ENCODE data around the gene ISG15. TPM values are rescaled to one million over a fixed set of nuclear protein-coding genes. Genes with fewer than 3 reads are reported as not detected.
"Not testable (repeated sequence)": the region's sequence is repeated elsewhere in the genome, so short reads cannot be mapped to it uniquely, and the experiment has no call there.

The ISG15 gene
- total and polyA plus RNA-seq, 4 experiments from 2014 or later, result 31.6 to 309 (median 123) TPM

- intact Hi-C loops (cut with micrococcal nuclease), result no loop called here
- peaks cover 2 to 6% of the 10 kb centered on the region in 2 donors for H3K27me3 Mint-ChIP-seq
- CTCF ChIA-PET (ENCODE audit: partially characterized antibody), result interaction anchor here (2.3 kb wide), 1 partner anchor 40 kb away, joined by 5 read pairs; no protein-coding TSS in a partner anchor
- H3K4me3 ChIP-seq (ENCODE audit: low read length in 2 of 2), result no peak overlapping the region
- no peak overlapping the region for H3K27ac ChIP-seq (ENCODE audit: low read depth, low read length)
- H3K27ac Mint-ChIP-seq, result no peak overlapping the region
- H3K36me3 Mint-ChIP-seq, result no peaks in the 10 kb centered on the region
- POLR2A ChIA-PET (ENCODE audit: partially characterized antibody), result interaction anchor here (0.9 kb wide), 1 partner anchor 22 kb away, joined by 3 read pairs; no protein-coding TSS in a partner anchor
- H3K27me3 ChIP-seq (ENCODE audit: insufficient read depth, low read length), result no peaks in the 10 kb centered on the region
- no peaks in the 10 kb centered on the region for H3K9me3 ChIP-seq (ENCODE audit: control insufficient read depth in 1 of 2, low read length in 2 of 2)
- no peak for DNase-seq
- no peak overlapping the region for H3K4me3 Mint-ChIP-seq
- H3K36me3 ChIP-seq (ENCODE audit: insufficient read depth, low read length), result no peaks in the 10 kb centered on the region
- H3K4me1 ChIP-seq (ENCODE audit: insufficient read depth, low read length), result peaks cover 6% of the 10 kb centered on the region
- peaks cover 0 to 13% (median 1%) of the 10 kb centered on the region in 4 donors for H3K4me1 Mint-ChIP-seq
- peaks cover 0 to 3% (median 0%) of the 10 kb centered on the region in 8 donors for H3K9me3 Mint-ChIP-seq
These were observed 11.0 kb downstream of the ISG15 start for GRCh38 chr1:1024149-1024770.

- Histone ChIP-seq H3K4me1 (ENCODE audit: insufficient read depth, low read length) (peaks cover 6% of the 10 kb centered on the region), H3K27me3 (ENCODE audit: insufficient read depth, low read length) (no peaks in the 10 kb centered on the region), H3K4me3 (ENCODE audit: low read length in 2 of 2) (no peak overlapping the region), H3K9me3 (ENCODE audit: control insufficient read depth in 1 of 2, low read length in 2 of 2) (no peaks in the 10 kb centered on the region), H3K36me3 (ENCODE audit: insufficient read depth, low read length) (no peaks in the 10 kb centered on the region), H3K27ac (ENCODE audit: low read depth, low read length) (no peak overlapping the region)
- Mint-ChIP-seq H3K27me3 (peaks cover 2 to 6% of the 10 kb centered on the region in 2 donors), H3K27ac (no peak overlapping the region), H3K4me1 (peaks cover 0 to 13% (median 1%) of the 10 kb centered on the region in 4 donors), H3K36me3 (no peaks in the 10 kb centered on the region), H3K4me3 (no peak overlapping the region), H3K9me3 (peaks cover 0 to 3% (median 0%) of the 10 kb centered on the region in 8 donors)
- CTCF ChIA-PET (ENCODE audit: partially characterized antibody), result interaction anchor here (2.3 kb wide), 1 partner anchor 39 kb away, joined by 5 read pairs; no protein-coding TSS in a partner anchor
- POLR2A ChIA-PET (ENCODE audit: partially characterized antibody), result no interaction called here
- intact Hi-C loops (cut with micrococcal nuclease), result no loop called here
- no peak for DNase-seq
These were observed 11.7 kb downstream of the ISG15 start for GRCh38 chr1:1024771-1025699.

- H3K9me3 ChIP-seq (ENCODE audit: control insufficient read depth in 1 of 2, low read length in 2 of 2), result no peaks in the 10 kb centered on the region
- Mint-ChIP-seq H3K36me3 (no peaks in the 10 kb centered on the region), H3K4me3 (no peak overlapping the region), H3K9me3 (peaks cover 0 to 3% (median 0%) of the 10 kb centered on the region in 8 donors), H3K4me1 (peaks cover 0 to 13% (median 1%) of the 10 kb centered on the region in 4 donors), H3K27me3 (peaks cover 2 to 6% of the 10 kb centered on the region in 2 donors), H3K27ac (no peak overlapping the region)
- no peaks in the 10 kb centered on the region for H3K36me3 ChIP-seq (ENCODE audit: insufficient read depth, low read length)
- H3K4me3 ChIP-seq (ENCODE audit: low read length in 2 of 2), result no peak overlapping the region
- intact Hi-C loops (cut with micrococcal nuclease), result no loop called here
- ChIA-PET CTCF (ENCODE audit: partially characterized antibody) (no interaction called here), POLR2A (ENCODE audit: partially characterized antibody) (no interaction called here)
- H3K27ac ChIP-seq (ENCODE audit: low read depth, low read length), result no peak overlapping the region
- H3K4me1 ChIP-seq (ENCODE audit: insufficient read depth, low read length), result peaks cover 6% of the 10 kb centered on the region
- DNase-seq, result no peak
- no peaks in the 10 kb centered on the region for H3K27me3 ChIP-seq (ENCODE audit: insufficient read depth, low read length)
These were observed 12.4 kb downstream of the ISG15 start for GRCh38 chr1:1025730-1026129.

DNA sequence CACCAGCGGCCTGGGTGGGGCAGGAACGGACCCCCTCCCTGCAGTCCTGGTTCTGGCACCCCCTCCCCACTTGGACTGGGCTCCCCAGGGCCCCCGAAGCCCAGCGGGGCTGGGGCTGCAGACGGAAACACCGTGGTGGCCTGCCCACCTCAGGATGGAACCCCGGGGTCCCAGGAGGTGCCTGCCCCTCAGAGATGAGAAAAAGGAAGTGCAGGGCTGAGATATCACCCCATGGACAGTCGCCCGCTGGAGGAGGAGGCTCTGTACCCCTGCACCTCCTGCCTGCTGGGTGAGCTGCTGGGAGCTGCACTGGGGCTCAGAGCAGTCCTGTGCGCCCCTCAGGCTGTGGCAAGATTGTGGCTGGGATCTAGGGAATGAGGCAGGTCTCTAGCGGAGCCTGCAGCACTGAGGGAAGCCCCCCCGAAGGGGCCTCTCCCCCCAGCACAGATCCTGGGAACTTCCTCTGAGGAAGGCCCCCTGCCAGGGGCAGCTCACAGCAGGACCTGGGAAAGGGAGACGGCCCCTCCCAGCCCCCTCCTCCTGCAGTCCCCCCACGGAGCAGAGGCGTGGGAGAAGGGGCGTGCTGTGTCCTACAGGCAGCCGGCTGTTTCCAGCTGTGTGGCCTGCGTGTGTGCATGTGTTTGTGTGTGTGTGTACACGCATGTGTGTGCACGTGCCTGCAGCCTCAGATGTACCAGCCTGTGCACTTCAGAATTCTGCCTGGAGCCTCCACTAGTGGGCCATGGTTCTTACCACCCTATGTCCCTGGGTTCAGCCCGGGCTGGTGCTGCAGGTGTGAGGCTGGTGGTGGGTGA is 13.5 kb downstream of the ISG15 start:
- H3K9me3 ChIP-seq (ENCODE audit: control insufficient read depth in 1 of 2, low read length in 2 of 2), result no peaks in the 10 kb centered on the region
- Mint-ChIP-seq H3K4me1 (peaks cover 0 to 13% (median 1%) of the 10 kb centered on the region in 4 donors), H3K9me3 (peaks cover 0 to 3% (median 0%) of the 10 kb centered on the region in 8 donors), H3K27me3 (peaks cover 2 to 6% of the 10 kb centered on the region in 2 donors), H3K4me3 (no peak overlapping the region), H3K27ac (no peak overlapping the region), H3K36me3 (no peaks in the 10 kb centered on the region)
- ChIA-PET POLR2A (ENCODE audit: partially characterized antibody) (no interaction called here), CTCF (ENCODE audit: partially characterized antibody) (no interaction called here)
- H3K4me1 ChIP-seq (ENCODE audit: insufficient read depth, low read length), result peaks cover 6% of the 10 kb centered on the region
- no peaks in the 10 kb centered on the region for H3K36me3 ChIP-seq (ENCODE audit: insufficient read depth, low read length)
- H3K4me3 ChIP-seq (ENCODE audit: low read length in 2 of 2), result no peak overlapping the region
- H3K27me3 ChIP-seq (ENCODE audit: insufficient read depth, low read length), result no peaks in the 10 kb centered on the region
- DNase-seq, result no peak
- H3K27ac ChIP-seq (ENCODE audit: low read depth, low read length), result no peak overlapping the region
- intact Hi-C loops (cut with micrococcal nuclease), result no loop called here

- Mint-ChIP-seq H3K4me1 (peaks cover 0 to 13% (median 3%) of the 10 kb centered on the region in 4 donors), H3K27me3 (peaks cover 6 to 10% of the 10 kb centered on the region in 2 donors), H3K4me3 (no peak overlapping the region), H3K27ac (no peak overlapping the region), H3K9me3 (peaks cover 0 to 5% (median 0%) of the 10 kb centered on the region in 8 donors), H3K36me3 (no peaks in the 10 kb centered on the region)
- peaks cover 8% of the 10 kb centered on the region for H3K4me1 ChIP-seq (ENCODE audit: insufficient read depth, low read length)
- no peak overlapping the region for H3K27ac ChIP-seq (ENCODE audit: low read depth, low read length)
- no peaks in the 10 kb centered on the region for H3K9me3 ChIP-seq (ENCODE audit: control insufficient read depth in 1 of 2, low read length in 2 of 2)
- peaks cover 5% of the 10 kb centered on the region for H3K27me3 ChIP-seq (ENCODE audit: insufficient read depth, low read length)
- no peaks in the 10 kb centered on the region for H3K36me3 ChIP-seq (ENCODE audit: insufficient read depth, low read length)
- intact Hi-C loops (cut with micrococcal nuclease), result no loop called here
- no peak for DNase-seq
- ChIA-PET CTCF (ENCODE audit: partially characterized antibody) (no interaction called here), POLR2A (ENCODE audit: partially characterized antibody) (no interaction called here)
- H3K4me3 ChIP-seq (ENCODE audit: low read length in 2 of 2), result no peak overlapping the region
These were observed 14.5 kb downstream of the ISG15 start for GRCh38 chr1:1027791-1028190.

DNA sequence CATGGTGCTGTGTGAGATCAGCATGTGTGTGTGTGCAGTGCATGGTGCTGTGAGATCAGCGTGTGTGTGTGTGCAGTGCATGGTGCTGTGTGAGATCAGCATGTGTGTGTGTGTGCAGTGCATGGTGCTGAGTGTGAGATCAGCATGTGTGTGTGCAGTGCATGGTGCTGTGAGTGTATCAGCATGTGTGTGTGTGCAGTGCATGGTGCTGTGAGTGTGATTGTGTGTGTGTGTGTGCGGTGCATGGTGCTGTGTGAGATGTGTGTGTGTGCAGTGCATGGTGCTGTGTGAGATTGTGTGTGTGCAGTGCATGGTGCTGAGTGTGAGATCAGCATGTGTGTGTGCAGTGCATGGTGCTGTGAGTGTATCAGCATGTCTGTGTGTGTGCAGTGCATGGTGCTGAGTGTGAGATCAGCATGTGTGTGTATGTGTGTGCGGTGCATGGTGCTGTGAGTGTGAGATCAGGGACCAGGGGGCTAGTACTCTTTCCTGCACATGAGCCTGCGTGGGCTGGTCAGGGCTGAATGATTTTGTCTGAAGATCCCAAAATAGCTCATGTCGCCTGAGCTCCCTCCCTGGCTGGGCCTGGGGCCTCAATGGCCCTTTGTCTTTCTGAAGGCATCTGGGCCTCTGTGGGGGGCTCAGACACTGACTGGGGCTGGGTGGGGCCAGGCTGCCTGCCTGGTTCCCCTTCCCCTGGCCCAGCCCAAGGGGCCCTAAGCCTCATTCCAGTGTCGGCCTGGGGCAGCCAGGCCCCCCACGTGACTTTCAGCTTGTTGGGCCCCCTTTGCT is 17.8 kb downstream of the ISG15 start:
- CTCF ChIA-PET (ENCODE audit: partially characterized antibody), result interaction anchor here (1.0 kb wide), 1 partner anchor 9 kb away, joined by 3 read pairs; no protein-coding TSS in a partner anchor
- H3K4me3 Mint-ChIP-seq; H3K27ac ChIP-seq (ENCODE audit: low read depth, low read length); H3K9me3 Mint-ChIP-seq; H3K36me3 ChIP-seq (ENCODE audit: insufficient read depth, low read length); intact Hi-C loops (cut with micrococcal nuclease); H3K4me3 ChIP-seq (ENCODE audit: low read length in 2 of 2); POLR2A ChIA-PET (ENCODE audit: partially characterized antibody); H3K9me3 ChIP-seq (ENCODE audit: control insufficient read depth in 1 of 2, low read length in 2 of 2); H3K4me1 Mint-ChIP-seq; H3K36me3 Mint-ChIP-seq; DNase-seq: not testable (repeated sequence)
- peak overlapping the region in 1 of 7 donors; percentile 30 for H3K27ac Mint-ChIP-seq
- peaks cover 10 to 12% of the 10 kb centered on the region in 2 donors for H3K27me3 Mint-ChIP-seq
- Histone ChIP-seq H3K27me3 (ENCODE audit: insufficient read depth, low read length) (peaks cover 12% of the 10 kb centered on the region), H3K4me1 (ENCODE audit: insufficient read depth, low read length) (peaks cover 12% of the 10 kb centered on the region)
